ACC112 (cell line): Measurements from ENCODE around the gene METTL16.

Source experiments
- H2AFZ ChIP-seq: fragments of 200-600 bp; sonication (generic); one replicate; pipeline ENCODE4 v1.6.0; 2017; ENCODE audit warnings: antibody characterized with exemption, low read length; ENCODE audit not compliant: unreplicated experiment
- H3K27ac ChIP-seq: fragments of 200-600 bp; sonication (generic); 2 replicates; pipeline ENCODE4 v1.5.1; 2014; ENCODE audit warnings: low read depth, mild to moderate bottlenecking, antibody characterized with exemption, low read length, moderate library complexity
- H3K27me3 ChIP-seq: fragments of 200-600 bp; sonication (generic); 2 replicates; pipeline ENCODE4 v1.6.1; 2014; ENCODE audit warnings: mild to moderate bottlenecking, antibody characterized with exemption, low read length, moderate library complexity, mixed read lengths; ENCODE audit not compliant: insufficient read depth
- H3K36me3 ChIP-seq: fragments of 200-600 bp; sonication (generic); 2 replicates; pipeline ENCODE4 v1.6.1; 2016; ENCODE audit warnings: mild to moderate bottlenecking, antibody characterized with exemption, low read length, moderate library complexity, mixed read lengths; ENCODE audit not compliant: insufficient read depth
- H3K4me1 ChIP-seq: fragments of 200-600 bp; sonication (generic); one replicate; pipeline ENCODE4 v1.6.1; 2016; ENCODE audit warnings: low read length, mixed read lengths; ENCODE audit not compliant: insufficient read depth, unreplicated experiment, control insufficient read depth
- H3K4me3 ChIP-seq: fragments of 200-600 bp; sonication (generic); 2 replicates; pipeline ENCODE4 v1.5.1; 2014; ENCODE audit warnings: mild to moderate bottlenecking, low read depth, low read length
- H3K79me2 ChIP-seq: fragments of 200-600 bp; sonication (generic); one replicate; pipeline ENCODE4 v1.6.0; 2016; ENCODE audit warnings: low read length; ENCODE audit not compliant: control insufficient read depth, unreplicated experiment, insufficient read depth

Gene METTL16

DNA sequence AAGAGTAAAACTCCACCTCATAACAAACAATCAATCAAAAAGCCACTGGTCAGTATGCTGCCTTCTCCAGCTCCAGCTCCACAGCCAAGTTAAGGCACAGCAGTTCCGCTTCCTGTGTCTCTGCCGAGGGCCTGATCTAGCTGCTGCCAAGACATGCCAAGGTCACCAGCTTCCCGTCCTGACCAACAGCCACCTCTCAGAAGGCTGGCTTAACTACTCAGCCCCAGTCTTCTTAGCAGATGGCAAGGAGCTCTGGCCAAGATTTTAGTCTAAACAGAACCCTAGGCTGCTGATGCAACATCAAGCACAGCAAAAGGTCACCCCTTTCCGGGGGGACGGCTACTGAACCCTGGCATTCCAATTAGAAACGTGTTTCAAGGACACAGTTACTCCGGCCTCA is 93.1 kb downstream of the METTL16 start:
- no peak overlapping the region for H2AFZ ChIP-seq
- H3K27ac ChIP-seq: no peak overlapping the region
- H3K36me3 ChIP-seq: 0 out of 2 replicates have a peak, but pooled peaks cover 4% of the 10 kb centered on the region
- no peaks in the 10 kb centered on the region for H3K27me3 ChIP-seq
- no peaks in the 10 kb centered on the region for H3K79me2 ChIP-seq
- H3K4me1 ChIP-seq: no peaks in the 10 kb centered on the region
- no peak overlapping the region for H3K4me3 ChIP-seq

DNA sequence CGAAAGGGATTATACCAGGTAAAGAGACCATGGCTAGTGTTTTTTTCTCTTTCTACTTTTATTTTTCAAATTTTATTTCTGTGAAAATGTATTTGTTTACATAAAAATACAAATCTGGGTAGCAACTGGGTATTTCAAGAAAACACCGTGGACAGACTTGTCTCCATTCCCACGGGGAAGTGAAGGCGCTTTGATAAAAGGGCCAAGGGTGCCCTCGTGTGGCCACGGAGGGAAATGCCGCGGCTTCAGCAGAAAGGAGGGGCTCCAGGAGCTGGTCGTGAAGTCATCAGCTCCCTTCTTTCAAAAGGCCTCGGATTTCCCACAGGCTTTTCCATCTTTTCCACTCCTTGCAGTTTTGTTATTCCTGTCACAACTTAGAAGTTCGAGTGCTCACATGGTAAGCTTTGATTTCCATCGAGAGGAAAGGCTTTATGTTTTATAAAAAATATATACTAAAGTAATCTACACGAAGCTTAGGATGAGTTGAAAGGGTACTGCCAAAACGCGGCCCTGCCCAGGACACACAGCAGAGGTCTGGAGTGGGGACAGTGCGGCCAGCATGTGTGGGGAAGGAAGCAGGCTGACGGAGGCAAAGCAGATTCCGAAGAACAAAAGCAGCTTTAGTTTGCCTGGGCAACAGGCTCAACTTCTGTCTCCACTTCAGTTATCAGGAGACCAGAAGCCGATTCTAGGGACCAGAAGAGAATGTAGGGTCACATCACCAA is 95.5 kb downstream of the METTL16 start:
- Histone ChIP-seq H3K27ac (peak overlapping the region; percentile 45), H3K79me2 (no peaks in the 10 kb centered on the region), H3K36me3 (0 out of 2 replicates have a peak, but pooled peaks cover 4% of the 10 kb centered on the region), H2AFZ (no peak overlapping the region), H3K27me3 (no peaks in the 10 kb centered on the region), H3K4me1 (peaks cover 7% of the 10 kb centered on the region), H3K4me3 (no peak overlapping the region)

DNA sequence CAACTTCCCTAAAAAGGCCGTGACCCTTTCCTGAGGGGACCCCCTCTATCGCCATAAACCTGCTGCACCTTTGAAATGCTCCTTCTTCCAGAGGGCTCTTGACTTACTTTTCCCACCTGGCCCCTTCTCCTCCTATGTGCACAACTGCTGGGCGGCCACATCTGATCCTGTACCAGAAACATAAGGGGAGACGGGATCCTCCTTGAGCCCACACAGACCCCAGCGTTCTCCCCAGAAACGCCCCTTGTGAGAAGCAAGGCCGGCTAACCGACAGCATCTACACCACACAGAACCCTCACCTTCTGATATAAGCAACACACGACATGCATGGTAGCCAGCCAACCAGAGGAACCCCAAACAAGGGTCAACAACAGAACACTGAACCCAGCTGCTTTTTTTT is 96.6 kb downstream of the METTL16 start:
- Histone ChIP-seq H3K79me2 (no peaks in the 10 kb centered on the region), H3K36me3 (no peaks in the 10 kb centered on the region), H3K27ac (no peak overlapping the region), H3K4me1 (peaks cover 7% of the 10 kb centered on the region), H3K27me3 (no peaks in the 10 kb centered on the region), H2AFZ (no peak overlapping the region), H3K4me3 (no peak overlapping the region)

DNA sequence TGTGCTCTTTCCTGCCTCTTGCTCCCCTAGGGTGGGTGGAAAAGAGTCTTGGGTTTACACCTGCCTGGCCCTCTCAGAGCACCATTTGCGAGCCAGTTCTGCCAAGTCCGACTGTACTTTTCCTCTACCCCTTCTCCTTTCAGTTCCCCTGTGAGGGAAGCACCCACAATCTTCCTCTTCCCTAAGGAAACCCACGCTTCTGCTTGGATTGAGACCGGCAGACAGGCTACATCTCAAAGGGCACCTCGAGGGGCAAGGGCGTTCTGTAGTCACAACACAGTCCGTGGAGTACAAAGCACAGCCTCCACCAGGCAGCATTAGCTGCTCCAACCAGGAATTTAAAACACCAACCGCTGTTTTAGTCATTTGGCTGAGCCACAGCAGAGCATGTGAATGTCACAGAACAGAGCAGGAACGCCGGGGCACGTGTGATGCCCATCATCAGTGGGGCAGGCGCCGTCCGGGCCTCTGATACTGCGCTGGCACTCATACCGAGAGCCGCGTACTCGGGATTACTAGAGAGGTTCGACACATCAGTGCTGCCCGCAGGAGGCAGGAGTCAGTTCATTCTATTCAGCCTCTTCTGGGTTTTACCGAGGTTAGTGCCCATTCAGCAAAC is 97.1 kb downstream of the METTL16 start:
- H3K4me1 ChIP-seq: peaks cover 7% of the 10 kb centered on the region
- H3K4me3 ChIP-seq: no peak overlapping the region
- no peaks in the 10 kb centered on the region for H3K36me3 ChIP-seq
- H3K27me3 ChIP-seq: no peaks in the 10 kb centered on the region
- H3K27ac ChIP-seq: no peak overlapping the region
- no peak overlapping the region for H2AFZ ChIP-seq
- H3K79me2 ChIP-seq: no peaks in the 10 kb centered on the region

DNA sequence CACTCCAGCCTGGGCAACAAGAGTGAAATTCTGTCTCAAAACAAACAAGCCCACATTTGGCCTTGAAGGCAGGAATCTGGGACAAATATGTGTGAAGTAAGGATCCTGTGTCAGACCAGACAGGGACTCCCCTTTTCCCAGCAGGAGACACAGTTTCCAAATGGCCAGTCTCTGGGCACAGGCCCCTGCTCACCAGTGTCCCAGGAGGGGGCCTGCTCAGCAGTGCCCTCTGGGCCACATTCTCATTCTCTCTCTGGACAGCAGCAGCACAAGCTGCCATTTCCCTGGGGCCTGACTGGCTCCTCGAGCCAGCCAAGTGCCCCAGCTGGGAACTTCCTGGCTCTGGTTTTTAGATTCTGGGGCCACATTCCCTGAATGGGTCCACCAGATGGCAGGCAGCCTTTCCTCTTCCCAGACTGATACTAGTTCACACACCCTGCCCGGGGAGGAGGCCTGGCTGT is 99.1 kb downstream of the METTL16 start:
- Histone ChIP-seq H3K4me3 (no peak overlapping the region), H3K27me3 (no peaks in the 10 kb centered on the region), H3K36me3 (no peaks in the 10 kb centered on the region), H3K4me1 (peaks cover 11% of the 10 kb centered on the region), H2AFZ (no peak overlapping the region), H3K79me2 (no peaks in the 10 kb centered on the region), H3K27ac (peak overlapping the region; percentile 46)

DNA sequence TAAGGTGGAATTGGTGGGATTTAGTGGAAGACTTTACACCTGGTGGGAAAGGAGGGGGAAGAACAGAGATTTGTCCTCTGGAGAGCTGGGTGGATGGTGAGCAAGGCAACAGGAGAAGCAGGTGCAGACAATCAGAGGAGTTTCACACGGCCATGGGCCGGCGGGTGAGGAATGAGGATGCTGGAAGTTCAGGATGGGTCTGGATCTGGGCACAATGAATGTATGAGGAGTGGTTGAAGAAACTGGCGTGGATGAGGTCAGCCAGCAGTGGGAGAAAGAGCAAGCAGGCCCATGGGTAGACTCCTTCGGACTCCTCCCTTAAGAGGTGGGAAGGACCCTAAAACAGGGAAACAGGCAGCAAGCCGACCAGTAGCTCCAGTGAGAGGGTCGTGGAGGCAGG is 100.7 kb downstream of the METTL16 start:
- no peaks in the 10 kb centered on the region for H3K27me3 ChIP-seq
- H3K79me2 ChIP-seq: no peaks in the 10 kb centered on the region
- no peaks in the 10 kb centered on the region for H3K36me3 ChIP-seq
- no peak overlapping the region for H3K27ac ChIP-seq
- H3K4me3 ChIP-seq: no peak overlapping the region
- no peak overlapping the region for H2AFZ ChIP-seq
- peaks cover 28% of the 10 kb centered on the region for H3K4me1 ChIP-seq

DNA sequence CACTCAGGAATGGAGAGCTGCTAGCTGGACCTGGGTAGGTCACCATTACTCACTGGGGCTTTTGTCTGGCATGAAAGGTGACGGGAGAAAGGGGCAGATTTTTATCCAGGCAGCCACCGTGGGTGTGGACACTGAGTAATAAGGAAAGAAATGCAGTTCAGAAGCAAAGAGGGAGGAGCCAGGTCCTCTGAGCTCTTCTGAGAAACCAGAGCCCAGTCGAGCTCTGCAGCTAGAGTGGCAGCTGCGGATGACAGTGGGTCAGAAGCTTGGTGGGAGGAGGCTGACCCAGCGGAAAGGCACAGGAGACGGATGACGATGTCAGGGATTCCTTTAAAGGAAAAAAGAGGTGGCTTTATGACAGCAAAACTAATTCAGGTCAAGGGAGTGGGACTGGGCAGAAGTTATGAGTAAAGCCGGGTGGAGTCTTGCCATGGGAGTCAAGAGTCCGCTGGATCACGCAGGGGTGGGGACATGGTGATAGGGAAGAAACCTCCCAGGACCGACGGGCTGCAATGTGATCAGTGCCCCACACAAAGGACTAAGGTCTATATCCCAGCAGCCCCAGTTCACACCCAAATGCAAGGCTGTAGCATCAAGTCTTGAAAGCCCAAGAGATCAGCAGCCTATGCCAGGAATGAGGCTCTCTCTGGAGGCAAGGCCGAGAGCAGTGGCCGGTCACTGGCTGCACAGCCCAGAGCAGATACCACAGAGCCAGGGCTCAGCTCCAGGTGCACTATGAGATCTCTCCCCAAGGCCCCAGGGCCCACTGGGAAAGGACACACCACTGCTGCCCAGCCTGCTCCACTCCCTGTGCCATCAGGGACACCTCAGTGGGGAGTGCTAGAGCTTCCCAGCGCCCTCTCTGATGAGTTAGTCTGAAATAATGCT is 104.5 kb downstream of the METTL16 start:
- peak overlapping the region; percentile 96 for H3K27ac ChIP-seq
- no peaks in the 10 kb centered on the region for H3K36me3 ChIP-seq
- H2AFZ ChIP-seq: peak overlapping the region; percentile 46
- H3K27me3 ChIP-seq: no peaks in the 10 kb centered on the region
- peak overlapping the region; percentile 26 for H3K4me3 ChIP-seq
- no peaks in the 10 kb centered on the region for H3K79me2 ChIP-seq
- H3K4me1 ChIP-seq: peaks cover 57% of the 10 kb centered on the region

DNA sequence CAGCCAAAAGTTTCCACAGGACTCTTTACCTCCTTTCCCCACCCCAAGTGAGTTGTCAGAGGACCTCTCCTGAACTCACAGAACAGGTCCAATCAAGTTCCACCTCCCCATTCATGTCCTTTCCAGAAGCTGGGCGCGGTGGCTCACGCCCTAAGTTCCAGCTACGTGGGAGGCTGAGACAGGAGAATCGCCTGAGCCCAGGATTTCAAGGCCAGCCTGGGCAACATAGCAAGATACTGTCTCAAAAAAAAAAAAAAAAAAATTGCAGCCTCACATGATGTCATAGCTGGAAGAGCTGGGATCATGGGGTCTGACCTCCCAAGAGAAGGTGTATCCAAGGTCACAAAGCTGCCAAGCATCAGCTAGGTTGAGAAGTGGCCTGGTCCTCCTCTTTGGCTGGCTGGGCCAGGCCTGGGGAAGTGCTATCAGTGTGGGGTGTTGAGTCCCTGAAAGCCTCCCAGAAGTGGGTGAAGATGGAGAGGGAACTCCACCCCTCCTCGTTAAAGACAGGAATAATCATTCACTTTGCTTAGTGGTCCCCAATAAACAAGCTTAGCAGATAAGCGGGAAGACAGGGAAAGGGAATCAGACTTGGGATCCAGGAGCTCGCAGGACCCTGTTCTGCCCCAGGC is 105.3 kb downstream of the METTL16 start:
- Histone ChIP-seq H3K4me3 (peak overlapping the region; percentile 10; the same call in 1 of the 2 replicates), H2AFZ (no peak overlapping the region), H3K4me1 (peaks cover 57% of the 10 kb centered on the region), H3K79me2 (no peaks in the 10 kb centered on the region), H3K27me3 (no peaks in the 10 kb centered on the region), H3K27ac (peak overlapping the region; percentile 96), H3K36me3 (no peaks in the 10 kb centered on the region)

DNA sequence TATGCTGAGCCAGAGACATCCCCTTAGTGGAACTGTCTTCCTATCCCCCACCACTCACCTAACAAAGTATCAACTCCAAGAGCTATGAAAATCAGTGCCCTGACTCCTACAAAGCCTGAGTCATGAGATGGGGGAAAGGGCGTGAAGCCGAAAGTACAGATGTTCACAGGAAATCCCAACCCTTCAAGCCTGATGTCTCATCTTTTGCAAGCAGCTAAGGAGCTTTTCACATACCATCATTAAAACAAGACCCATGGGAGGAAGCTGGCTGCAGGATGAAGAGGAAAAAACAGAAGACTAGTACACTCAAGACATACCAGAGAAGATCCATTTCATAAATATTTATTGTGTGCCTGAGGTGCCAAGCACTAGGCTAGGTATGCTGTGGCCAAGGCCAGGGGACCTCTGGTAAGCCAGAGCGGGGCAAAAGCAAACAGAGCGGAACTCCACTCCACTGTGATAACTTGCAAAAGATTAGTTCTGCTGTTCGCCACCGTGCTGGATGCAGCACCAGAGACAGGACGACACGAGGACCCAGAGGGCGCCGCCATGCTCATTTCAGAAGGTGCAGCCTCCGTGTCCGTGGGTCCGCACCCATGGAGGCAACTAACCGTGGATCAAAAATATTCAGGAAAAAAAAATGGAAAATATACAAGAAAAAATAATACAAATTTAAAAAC is 106.3 kb downstream of the METTL16 start:
- Histone ChIP-seq H3K4me3 (peak overlapping the region; percentile 24), H3K27me3 (no peaks in the 10 kb centered on the region), H3K79me2 (peaks cover 3% of the 10 kb centered on the region), H2AFZ (no peak overlapping the region), H3K27ac (peak overlapping the region; percentile 96), H3K4me1 (peaks cover 57% of the 10 kb centered on the region), H3K36me3 (no peaks in the 10 kb centered on the region)

DNA sequence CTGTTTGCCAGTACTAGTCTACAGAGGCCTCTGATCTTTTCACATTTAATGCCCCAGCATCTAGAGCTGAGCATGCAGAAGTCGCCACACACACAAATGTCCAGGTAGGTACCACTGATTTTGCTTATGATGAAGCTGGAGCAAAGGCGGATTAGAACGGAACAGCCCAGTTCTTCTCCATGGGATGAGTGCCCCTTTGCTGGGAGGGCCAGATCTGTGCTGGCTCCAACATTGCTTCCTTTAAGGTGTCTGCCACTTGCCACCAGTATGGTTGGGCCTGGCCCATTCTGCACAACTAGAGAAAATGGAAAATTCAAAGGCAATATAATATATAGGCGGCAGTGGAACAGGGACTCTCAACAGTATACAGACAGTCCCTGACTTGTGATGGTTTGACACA is 108.6 kb downstream of the METTL16 start:
- peaks cover 64% of the 10 kb centered on the region for H3K4me1 ChIP-seq

More for the DNA sequence above, 108.6 kb downstream of the METTL16 start:
- Histone ChIP-seq H3K27ac (peak overlapping the region; percentile 96; the same call in 1 of the 2 replicates), H3K4me3 (peak overlapping the region; percentile 74; the same call in 1 of the 2 replicates), H3K27me3 (no peaks in the 10 kb centered on the region), H3K79me2 (peaks cover 18% of the 10 kb centered on the region), H2AFZ (no peak overlapping the region), H3K36me3 (no peaks in the 10 kb centered on the region)
